Astrocyte of the hippocampus (primary cell): ENCODE data around the gene RXRA.

Experiments used
- DNase-seq: peaks from one replicate; pipeline ENCODE4 v3.0.0; 2011; ENCODE audit warnings: low read depth, low spot score

Gene RXRA

DNA sequence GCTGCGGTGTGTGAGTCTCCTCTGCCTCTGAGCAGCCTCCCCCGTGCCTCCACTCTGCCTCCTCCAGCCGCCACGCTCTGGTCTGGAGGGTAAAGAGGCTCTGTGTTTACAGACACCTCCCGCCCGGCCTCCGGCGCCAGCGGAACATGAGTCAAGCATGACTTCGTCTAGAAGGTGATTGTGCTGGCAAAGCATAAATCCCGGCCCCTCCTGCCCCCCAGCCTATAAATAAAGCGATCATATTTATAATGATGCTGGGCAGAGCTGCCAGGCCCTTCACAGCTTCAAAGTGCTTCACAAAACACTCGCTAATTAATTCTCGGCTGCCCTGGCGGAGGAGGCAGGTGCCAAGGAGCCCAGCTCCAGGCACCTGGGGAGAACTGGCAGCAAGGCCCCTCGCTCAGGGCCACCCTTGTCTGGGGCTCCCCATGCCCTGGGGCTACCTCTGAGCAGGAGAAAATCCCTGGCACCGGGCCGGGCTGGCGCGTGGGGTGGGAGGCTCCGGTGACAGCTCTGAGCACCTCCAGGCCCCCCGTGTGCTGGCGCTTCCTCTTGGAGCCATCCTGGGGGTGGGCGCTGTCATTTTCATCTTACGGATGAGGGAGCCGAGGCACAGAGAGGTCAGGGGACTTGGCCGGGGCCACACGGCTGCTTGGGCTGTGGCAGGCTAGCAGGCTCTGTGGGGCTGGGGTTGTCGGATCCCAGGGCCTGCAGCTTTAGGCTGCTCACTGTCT, 87.8 kb downstream of the RXRA start:
- DNase-seq: peak; percentile 94

DNA sequence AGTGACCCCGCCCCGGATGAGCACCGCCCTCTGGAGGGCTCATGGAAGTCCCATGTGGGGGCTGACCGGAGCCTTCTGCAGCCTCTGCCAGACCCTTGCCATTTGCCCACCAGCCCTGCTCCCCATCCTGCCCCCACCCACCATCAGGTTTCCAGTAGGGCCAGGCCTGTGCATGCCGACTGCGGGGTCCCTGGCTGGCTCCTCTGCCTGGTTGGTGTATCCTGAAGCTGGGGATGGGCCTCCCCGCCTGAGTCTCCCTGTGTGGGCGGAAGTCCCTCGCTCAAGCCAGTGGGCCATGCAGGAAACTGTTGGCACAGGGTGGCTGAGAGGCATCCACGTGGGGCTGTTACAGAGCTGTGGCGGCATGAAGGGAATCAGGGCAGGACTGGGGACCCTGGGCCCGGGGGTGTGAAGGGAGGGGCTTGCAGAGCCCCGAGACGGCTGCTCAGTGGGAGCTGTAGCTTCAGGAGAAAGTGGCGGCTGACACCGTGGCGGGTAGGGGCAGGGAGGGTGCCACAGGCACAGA, 88.7 kb downstream of the RXRA start:
- DNase-seq: no peak

GRCh38 chr9:134416385-134417015, 90.2 kb downstream of the RXRA start:
- no peak for DNase-seq

DNA sequence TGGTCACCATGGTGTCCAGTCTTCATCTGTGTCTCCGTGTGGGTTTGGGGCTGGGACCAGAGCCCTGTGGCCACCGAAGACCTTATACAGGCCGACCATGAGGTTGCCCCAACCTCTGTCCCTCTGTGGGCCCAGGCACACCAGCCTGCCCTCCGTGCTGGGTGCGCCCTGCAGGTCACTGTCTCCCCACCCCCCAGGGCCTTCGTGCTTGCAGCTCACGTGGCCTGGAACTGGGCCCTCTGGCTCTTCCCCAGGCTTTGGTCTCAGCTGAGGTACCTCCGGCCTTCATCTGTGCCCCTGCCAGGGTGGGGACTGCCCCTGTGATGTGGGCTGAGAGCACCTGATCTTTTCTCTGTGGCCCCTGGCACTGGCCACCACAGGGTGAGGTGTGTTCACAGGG, 92.1 kb downstream of the RXRA start:
- no peak for DNase-seq

GRCh38 chr9:134419000-134419683, 92.9 kb downstream of the RXRA start:
- no peak for DNase-seq

GRCh38 chr9:134419684-134420076, 93.4 kb downstream of the RXRA start:
- DNase-seq: no peak

- DNase-seq: no peak
Measured at GRCh38 chr9:134420281-134420845, 94.1 kb downstream of the RXRA start.

GRCh38 chr9:134420974-134421432, 94.7 kb downstream of the RXRA start:
- no peak for DNase-seq

- DNase-seq: no peak
Measured at GRCh38 chr9:134421888-134422287, 95.6 kb downstream of the RXRA start.

DNA sequence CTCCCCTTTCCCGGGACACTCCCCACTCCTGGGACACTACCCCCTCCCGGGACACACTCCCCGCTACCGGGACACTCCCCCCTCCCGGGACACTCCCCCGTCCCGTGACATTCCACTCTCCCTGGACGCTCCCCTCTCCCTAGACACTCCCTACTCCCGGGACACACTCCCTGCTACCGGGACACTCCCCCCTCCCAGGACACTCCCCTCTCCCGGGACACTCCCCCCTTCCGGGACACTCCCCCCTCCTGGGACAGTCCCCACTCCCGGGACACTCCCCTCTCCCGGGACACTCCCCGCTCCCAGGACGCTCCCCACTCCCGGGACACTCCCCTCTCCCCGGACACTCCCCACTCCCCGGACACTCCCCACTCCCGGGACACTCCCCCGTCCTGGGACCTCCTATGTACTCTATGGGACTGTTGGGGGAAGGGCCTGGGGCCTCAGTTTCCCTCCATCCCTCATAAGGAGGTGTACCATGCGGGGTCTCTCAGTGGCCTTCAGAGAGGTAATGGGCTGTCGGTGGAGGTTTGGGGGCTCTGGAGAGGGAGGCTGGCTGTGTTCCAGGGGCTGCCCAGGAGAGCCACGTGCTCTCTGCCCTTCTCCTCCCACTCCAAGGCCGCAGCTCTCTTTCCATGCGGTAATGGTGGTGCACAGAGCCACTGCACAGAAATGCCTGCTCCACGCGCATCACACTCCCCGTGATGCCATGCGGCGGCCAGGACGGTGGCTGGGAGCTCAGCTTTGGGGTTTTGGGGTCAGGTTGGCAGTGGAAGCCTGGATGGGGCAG, 96.2 kb downstream of the RXRA start:
- DNase-seq: no peak

DNA sequence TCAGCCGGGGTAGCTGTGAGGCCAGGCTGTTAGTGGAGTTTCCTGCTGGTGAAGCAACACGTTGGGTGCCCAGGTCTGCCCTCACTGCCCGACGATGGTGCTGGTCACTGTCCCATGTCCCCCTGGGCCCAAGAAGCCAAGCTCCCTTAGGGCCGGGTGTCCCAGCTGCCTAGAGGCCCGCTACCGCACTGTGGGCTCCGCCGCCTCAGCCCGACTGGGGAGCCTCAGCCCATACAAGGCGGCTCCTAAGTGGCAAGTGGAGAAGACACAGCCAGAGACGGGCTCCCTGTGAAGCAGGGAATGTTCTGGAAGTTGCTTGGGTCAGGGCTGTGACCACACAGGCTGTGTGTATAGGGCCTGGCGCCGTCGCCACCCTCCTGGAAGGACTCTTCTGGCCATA, 96.9 kb downstream of the RXRA start:
- no peak for DNase-seq

GRCh38 chr9:134423749-134424148, 97.5 kb downstream of the RXRA start:
- DNase-seq: no peak

- no peak for DNase-seq
Measured at GRCh38 chr9:134424818-134425217, 98.6 kb downstream of the RXRA start.

- DNase-seq: no peak
Measured at GRCh38 chr9:134425401-134425800, 99.1 kb downstream of the RXRA start.

- no peak for DNase-seq
Measured at GRCh38 chr9:134425812-134426211, 99.6 kb downstream of the RXRA start.

DNA sequence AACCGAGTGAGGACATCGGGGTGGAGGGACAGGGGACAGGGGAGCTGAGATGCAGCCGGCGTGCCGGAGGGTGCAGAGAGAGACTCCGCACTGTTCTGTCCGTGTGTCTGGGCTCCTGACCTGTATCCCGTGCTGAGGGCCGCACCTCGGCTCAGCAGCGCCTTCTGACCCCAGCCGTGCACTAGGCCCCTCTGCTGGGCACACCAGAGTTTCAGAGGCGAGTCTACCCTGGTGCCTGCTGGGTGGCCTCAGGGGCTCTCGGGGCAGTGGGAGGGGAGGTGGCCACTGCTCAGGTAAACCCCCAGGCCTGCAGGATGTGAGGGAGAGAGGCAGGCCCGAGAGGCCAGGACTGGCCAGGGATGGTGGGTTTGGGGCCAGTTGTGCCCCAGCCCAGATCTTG, 100.2 kb downstream of the RXRA start:
- DNase-seq: no peak

DNA sequence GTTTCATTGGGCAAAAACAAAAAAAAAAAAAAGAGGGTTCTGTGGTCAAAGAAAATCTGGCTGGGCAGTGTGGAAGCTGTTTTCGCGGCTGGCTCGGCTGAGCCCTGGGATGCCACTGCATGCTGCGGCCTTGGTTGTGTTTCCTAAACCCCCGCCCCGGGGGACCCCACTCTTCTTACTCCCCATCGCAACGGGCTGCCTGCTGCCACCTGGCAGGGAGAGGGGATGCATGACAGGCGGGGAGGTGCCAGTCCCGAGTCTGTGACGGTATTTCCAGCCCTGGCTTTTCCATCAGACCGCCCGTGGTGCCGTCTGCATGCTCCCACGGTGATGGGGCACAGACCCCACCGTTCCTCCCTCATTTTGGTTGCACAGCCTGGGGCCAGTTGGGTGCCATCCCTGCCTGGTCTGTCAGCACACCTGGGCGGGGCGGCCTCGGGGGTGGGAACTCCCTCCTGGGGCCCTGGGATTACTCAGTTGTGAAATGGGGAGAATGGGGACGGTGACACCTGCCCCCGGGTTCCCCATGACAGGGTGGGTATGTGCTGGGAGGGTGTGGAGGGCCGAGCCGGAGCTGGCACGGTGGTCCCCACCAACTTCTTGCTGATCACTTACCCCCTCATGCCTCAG, 101.0 kb downstream of the RXRA start:
- DNase-seq: no peak

GRCh38 chr9:134428559-134428958, 102.3 kb downstream of the RXRA start:
- no peak for DNase-seq

GRCh38 chr9:134429007-134429406, 102.8 kb downstream of the RXRA start:
- DNase-seq: no peak

GRCh38 chr9:134429481-134429880, 103.2 kb downstream of the RXRA start:
- no peak for DNase-seq

DNA sequence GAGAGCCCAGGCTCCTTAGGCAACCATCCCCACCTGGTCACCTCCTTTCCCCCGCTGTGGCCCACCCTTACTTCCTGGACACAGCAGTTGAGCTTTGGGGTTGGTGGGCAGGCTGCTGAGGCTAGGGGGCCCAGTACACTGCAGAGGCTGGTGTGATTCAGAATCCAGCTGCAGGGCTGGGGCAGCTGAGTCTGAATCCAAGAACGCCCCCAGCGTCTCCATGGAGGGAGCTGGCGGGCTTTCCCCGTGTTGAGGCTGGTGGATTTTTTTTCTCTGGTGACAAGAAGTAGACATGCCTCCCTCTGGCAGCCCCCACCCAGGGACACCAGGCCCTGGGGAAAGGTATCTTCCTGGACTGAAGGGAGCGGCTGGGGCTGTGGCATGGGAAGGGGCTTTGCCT, 104.8 kb downstream of the RXRA start:
- no peak for DNase-seq
